HG02973 (cell line): Measurements from ENCODE around the gene MAEA.

Source experiments
- ATAC-seq: cut with Tn5 transposase; IDR thresholded peaks from one replicate; pipeline ENCODE4 v1.9.1; 2021; ENCODE audit warnings: moderate library complexity; ENCODE audit not compliant: unreplicated experiment

MAEA gene

DNA sequence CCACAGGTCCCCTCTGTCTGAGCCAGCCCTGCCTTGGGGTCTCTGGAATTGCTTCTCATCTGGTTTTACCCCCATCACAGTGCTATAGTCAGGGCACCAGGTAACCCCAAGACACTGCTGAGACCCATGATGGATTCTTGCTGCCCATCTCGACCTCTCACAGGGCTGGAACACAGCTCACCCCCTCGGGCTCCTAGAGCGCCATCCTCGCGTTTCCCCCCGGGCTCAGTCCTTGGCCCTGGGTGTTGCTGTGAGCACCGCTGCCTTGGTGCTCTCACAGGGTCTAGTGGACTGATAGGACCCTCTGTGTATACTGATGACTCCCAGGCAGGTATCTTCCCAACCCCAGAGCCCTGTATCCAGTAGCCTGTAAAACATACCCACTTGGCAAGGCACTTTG is 8.8 kb downstream of the MAEA start:
- ATAC-seq, result no peak

- ATAC-seq, result no peak
These were observed 9.7 kb downstream of the MAEA start for GRCh38 chr4:1299301-1299860.

DNA sequence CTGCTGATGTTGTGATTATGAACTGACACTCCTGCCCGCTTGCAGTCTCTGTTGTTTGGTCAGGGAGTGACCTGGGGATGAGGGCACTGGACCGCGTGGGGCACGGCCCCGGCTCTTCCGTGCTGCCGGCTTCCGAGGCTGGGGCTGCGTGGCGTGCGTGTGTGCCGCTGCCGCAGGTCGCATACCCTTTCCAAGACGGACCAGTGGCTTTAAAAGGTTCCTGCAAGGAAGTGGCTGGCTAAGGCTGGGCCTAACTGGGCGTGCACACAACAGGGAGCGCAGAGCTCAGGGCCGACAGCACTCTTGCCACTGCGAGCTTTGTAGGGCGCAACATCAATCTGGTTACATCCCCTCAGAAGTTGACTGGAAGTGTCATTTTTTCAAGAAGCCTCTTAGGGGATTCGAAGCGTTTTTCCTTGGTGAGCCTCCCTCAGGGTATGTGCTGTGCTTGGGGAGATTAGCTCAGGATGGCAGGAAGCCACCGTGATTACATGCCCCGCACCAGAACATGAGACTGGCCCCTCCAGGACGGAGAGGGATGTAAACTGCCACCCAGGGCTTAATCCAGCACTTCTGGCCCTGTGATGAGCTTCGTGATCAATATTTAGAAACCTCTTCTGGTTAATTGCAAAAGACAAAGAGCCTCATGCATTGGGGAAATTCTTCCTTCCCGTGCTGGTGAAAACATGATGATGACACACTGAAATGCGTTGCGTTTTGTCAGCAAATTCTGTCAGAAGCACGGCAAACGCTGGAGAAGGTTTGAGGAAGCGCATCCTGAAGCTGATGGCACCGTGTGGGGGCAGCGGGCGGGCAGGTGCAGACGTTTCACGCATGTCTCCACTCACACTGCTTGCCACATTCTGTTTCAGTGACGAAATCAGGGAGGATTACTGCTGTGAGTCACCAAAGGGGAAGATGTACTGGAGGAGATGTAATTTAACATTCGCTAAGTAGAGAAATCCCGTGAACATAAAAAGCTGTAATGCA is 11.1 kb downstream of the MAEA start:
- ATAC-seq, result no peak

DNA sequence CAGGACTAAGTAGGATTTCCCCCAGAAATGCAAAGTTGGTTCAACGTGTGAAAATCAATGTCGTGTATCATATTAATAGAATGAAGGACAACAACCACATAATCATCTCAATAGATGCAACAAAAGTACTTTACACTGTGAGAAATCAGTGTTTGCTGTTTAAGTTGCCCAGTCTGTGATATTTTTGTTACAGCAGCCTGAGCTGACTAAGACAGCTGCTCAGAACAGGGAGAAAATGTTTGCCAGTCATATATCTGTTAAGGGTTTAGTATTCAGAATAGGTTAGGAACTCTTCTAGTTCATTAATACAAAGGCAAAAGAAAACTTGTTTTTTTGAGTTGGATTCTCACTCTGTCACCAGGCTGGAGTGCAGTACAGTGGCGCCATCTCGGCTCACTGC is 12.5 kb downstream of the MAEA start:
- ATAC-seq, result no peak

GRCh38 chr4:1305261-1305711 is 15.6 kb downstream of the MAEA start:
- ATAC-seq, result no peak

GRCh38 chr4:1305781-1306455 is 16.2 kb downstream of the MAEA start:
- no peak for ATAC-seq

- no peak for ATAC-seq
These were observed 18.5 kb downstream of the MAEA start for GRCh38 chr4:1307951-1308735.

GRCh38 chr4:1309261-1310010 is 19.7 kb downstream of the MAEA start:
- peak; percentile 71 for ATAC-seq

- ATAC-seq, result no peak
These were observed 20.5 kb downstream of the MAEA start for GRCh38 chr4:1310031-1310795.

- ATAC-seq, result no peak
These were observed 21.3 kb downstream of the MAEA start for GRCh38 chr4:1310796-1311631.

- no peak for ATAC-seq
These were observed 23.3 kb downstream of the MAEA start for GRCh38 chr4:1312821-1313640.

- ATAC-seq, result no peak
These were observed 25.6 kb downstream of the MAEA start for GRCh38 chr4:1315306-1315705.

DNA sequence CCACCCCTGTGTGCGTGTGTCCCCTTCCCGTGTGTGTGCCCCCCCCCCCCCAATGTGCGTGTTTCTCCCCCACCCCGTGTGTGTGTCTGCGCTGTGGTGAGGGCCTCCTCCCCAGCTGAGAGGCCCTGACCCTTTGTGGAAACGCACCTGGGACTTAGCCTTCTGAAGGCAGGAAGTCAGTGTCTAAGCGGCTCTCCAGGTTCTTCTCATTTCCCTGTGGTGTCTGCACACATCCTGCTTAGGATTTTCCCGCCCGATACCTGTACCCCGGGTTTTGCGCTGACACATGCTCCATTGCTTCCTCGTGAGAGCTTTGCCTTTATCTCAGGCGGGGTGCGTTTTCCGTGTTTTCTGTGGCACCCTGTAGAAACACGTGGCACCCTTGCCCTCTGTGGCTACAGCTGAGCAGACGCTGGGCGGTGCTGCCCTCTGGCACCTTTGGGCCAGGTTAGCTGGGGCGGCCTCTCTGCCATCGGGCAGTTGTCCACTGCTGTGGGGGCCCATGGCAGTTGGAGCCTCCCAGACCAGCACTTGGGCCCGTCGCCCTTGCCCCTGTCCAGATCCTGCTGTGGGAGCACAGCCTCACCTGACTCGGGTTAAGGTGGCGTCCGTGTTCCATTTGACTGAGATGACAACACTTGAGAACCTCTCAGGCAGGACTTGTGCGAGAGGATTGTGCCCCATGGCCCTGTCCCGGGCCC is 26.3 kb downstream of the MAEA start:
- no peak for ATAC-seq

GRCh38 chr4:1316537-1317168 is 27.0 kb downstream of the MAEA start:
- ATAC-seq, result no peak

DNA sequence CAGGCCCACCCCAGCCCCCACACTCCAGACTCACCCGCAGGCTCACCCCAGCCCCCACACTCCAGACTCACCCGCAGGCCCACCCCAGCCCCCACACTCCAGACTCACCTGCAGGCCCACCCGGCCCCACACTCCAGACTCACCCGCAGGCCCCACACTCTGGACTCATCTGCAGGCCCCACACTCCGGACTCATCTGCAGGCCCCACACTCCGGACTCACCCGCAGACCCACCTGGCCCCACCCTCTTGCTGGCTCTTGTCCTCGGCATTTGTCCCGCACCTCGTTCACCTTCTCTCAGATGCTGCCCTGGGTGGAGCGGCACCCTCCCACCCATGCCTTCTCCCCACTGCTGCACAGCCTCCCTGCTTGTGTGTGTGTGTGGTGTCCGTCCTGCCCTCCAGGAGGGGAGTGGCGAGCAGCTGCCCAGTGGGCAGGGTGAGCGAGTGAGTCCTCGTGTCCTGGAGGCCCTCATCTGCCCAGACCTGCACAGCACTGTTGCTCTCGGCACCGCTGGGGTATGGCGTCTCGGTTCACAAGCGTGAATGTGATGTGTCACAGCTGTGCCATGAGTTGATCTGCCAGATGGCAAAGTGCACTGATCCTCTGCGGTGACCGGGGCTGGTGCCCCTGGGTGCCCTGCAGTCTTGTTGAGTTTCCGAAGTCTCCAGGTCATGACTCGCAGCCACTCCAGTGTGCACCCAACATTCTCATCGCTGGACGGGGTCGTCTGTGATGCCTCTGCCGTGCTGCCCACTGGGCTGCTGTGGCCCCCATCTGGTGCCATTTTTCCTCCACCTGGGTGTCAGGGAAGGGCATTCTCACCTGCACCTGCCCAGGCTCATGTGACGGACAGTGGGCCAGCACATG is 27.7 kb downstream of the MAEA start:
- no peak for ATAC-seq

DNA sequence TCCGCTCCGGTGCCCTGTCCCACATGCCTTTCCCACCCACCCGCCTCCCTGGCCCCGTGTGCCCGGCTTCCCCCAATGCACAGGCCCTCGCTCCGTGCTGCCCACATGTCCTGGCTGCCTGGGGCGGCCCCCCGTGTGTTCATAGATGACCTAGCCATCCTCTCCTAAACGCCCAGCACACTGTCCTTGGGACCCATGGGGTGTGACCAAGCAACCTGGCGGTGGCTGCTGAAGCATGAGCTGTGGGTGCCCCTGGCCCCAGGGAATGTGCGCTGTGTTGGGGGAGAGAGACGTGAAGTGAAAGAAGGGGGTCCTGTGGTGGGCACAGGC is 28.3 kb downstream of the MAEA start:
- ATAC-seq, result no peak
